ENCODE measurements around the gene DEXI. TPM values are rescaled to one million over a fixed set of nuclear protein-coding genes. Genes with fewer than 3 reads are reported as not detected.

The DEXI gene
- total and polyA plus RNA-seq, 10 donors, result 14.9 to 81.5 (median 33.5) TPM

- peak in 1 of 3 donors; percentile 34 for TF ChIP-seq POLR2AphosphoS5 (IDR thresholded peaks at IDR 0.05)
- TF ChIP-seq, protein P1, sequence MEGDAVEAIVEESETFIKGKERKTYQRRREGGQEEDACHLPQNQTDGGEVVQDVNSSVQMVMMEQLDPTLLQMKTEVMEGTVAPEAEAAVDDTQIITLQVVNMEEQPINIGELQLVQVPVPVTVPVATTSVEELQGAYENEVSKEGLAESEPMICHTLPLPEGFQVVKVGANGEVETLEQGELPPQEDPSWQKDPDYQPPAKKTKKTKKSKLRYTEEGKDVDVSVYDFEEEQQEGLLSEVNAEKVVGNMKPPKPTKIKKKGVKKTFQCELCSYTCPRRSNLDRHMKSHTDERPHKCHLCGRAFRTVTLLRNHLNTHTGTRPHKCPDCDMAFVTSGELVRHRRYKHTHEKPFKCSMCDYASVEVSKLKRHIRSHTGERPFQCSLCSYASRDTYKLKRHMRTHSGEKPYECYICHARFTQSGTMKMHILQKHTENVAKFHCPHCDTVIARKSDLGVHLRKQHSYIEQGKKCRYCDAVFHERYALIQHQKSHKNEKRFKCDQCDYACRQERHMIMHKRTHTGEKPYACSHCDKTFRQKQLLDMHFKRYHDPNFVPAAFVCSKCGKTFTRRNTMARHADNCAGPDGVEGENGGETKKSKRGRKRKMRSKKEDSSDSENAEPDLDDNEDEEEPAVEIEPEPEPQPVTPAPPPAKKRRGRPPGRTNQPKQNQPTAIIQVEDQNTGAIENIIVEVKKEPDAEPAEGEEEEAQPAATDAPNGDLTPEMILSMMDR (IDR thresholded peaks at IDR 0.05 in 8 of 11, conservative IDR thresholded peaks at IDR 0.05 in 3 of 11), result no peak
- H3K4me1 ChIP-seq, result peaks cover 38 to 89% (median 69%) of the 10 kb centered on the region in 6 donors
- H3K4me3 ChIP-seq, result no peak overlapping the region
- H3K27me3 ChIP-seq (replicated peaks in 1 of 7), result no peaks in the 10 kb centered on the region
- H3K9me3 ChIP-seq, result no peaks in the 10 kb centered on the region
- H3K27ac ChIP-seq, result no peak overlapping the region
- intact Hi-C loops (cut with DNase I; ENCODE audit: low total_unique reads), result no loop called here
- peaks cover 0 to 71% (median 20%) of the 10 kb centered on the region in 6 donors for H3K36me3 ChIP-seq
- 90 to 97% (median 94%) methylated on average over 11 of the region's 11 CpGs for WGBS, 5 donors
- DNase-seq, result no peak
Observed at GRCh38 chr16:10931977-10932632, 10.2 kb downstream of the DEXI start.

DNA sequence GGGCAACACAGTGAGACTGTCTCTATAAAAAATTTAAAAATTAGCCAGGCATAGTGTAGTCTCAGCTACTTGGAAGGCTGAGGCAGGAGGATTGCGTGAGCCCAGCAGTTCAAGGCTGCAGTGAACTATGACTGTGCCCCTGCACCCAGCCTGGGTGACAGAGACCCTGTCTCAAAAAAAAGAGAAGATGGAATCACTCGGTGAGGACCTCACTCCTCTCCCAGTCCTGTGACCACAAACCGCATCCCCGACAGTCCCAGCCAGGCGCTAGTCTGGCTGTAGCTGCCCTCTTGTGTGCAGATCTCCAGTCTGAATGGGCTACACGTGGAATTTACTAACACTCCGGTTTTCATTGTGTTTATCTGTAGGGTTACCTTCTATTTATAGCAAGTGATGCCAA, 11.1 kb downstream of the DEXI start:
- intact Hi-C loops (cut with DNase I; ENCODE audit: low total_unique reads), result no loop called here
- peaks cover 4 to 81% (median 25%) of the 10 kb centered on the region in 6 donors for H3K36me3 ChIP-seq
- H3K9me3 ChIP-seq, result no peaks in the 10 kb centered on the region
- H3K27ac ChIP-seq, result peak overlapping the region in 1 of 8 donors; percentile 35
- TF ChIP-seq, protein P1 (IDR thresholded peaks at IDR 0.05 in 8 of 11, conservative IDR thresholded peaks at IDR 0.05 in 3 of 11), result no peak
- TF ChIP-seq POLR2AphosphoS5 (IDR thresholded peaks at IDR 0.05), result peak in 1 of 3 donors; percentile 1
- no peaks in the 10 kb centered on the region for H3K27me3 ChIP-seq (replicated peaks in 1 of 7)
- 42 to 72% (median 55%) methylated on average over 7 of the region's 7 CpGs for WGBS, 5 donors
- no peak overlapping the region for H3K4me3 ChIP-seq
- peaks cover 28 to 80% (median 59%) of the 10 kb centered on the region in 6 donors for H3K4me1 ChIP-seq
- DNase-seq, result peak; percentile 70

DNA sequence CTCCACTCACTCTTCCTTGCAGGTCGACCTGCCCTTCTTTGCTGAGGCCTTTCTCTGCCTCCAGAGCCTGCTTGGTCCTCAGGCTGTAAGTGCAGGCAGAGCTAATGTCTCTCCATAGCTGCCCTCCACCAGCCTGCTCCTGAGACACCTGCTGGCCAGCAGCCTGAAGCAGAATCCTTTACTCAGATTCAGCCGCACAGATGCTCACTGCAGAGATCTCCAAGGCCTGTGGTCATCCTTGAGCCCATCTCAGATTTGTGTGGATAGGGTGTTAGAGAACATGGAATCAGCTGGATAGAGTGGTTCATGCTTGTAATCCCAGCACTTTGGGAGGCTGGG, 11.5 kb downstream of the DEXI start:
- TF ChIP-seq, protein P1 (IDR thresholded peaks at IDR 0.05 in 8 of 11, conservative IDR thresholded peaks at IDR 0.05 in 3 of 11), result no peak
- TF ChIP-seq POLR2A (IDR thresholded peaks at IDR 0.05) (no peak), POLR2AphosphoS5 (IDR thresholded peaks at IDR 0.05) (peak; percentile 38 to 63 (median 54))
- Histone ChIP-seq H3K4me1 (peaks cover 25 to 75% (median 55%) of the 10 kb centered on the region in 6 donors), H3K4me3 (no peak overlapping the region), H3K9me3 (no peaks in the 10 kb centered on the region), H3K27ac (peak overlapping the region in 2 of 8 donors; percentile 35 to 49), H3K36me3 (peaks cover 6 to 85% (median 28%) of the 10 kb centered on the region in 6 donors), H3K27me3 (replicated peaks in 1 of 7) (no peaks in the 10 kb centered on the region)
- DNase-seq, result no peak
- intact Hi-C loops (cut with DNase I; ENCODE audit: low total_unique reads), result no loop called here
- 57 to 75% (median 62%) methylated on average over 2 of the region's 2 CpGs for WGBS, 5 donors

GRCh38 chr16:10929853-10930754, 12.2 kb downstream of the DEXI start:
- 47 to 62% (median 50%) methylated on average over 13 to 15 of the region's 15 CpGs for WGBS, 5 donors
- peak; percentile 78 for DNase-seq
- Histone ChIP-seq H3K9me3 (no peaks in the 10 kb centered on the region), H3K36me3 (peaks cover 6 to 91% (median 34%) of the 10 kb centered on the region in 6 donors), H3K4me3 (no peak overlapping the region), H3K4me1 (peaks cover 20 to 69% (median 49%) of the 10 kb centered on the region in 6 donors), H3K27ac (peak overlapping the region in 6 of 8 donors; percentile 0 to 59 (median 40)), H3K27me3 (replicated peaks in 1 of 7) (no peaks in the 10 kb centered on the region)
- TF ChIP-seq POLR2A (IDR thresholded peaks at IDR 0.05) (no peak), POLR2AphosphoS5 (IDR thresholded peaks at IDR 0.05) (peak; percentile 49 to 74 (median 67))
- TF ChIP-seq, protein P1 (IDR thresholded peaks at IDR 0.05 in 8 of 11, conservative IDR thresholded peaks at IDR 0.05 in 3 of 11), result no peak
- intact Hi-C loops (cut with DNase I; ENCODE audit: low total_unique reads), result no loop called here

Data from spleen (tissue), 11 donors.